Skeletal muscle cell (primary cell): ENCODE results near the gene RHEBL1.
"Not testable (repeated sequence)": the region's sequence is repeated elsewhere in the genome, so short reads cannot be mapped to it uniquely, and the experiment has no call there.

Experiments used
- DNase-seq: peaks from one replicate; pipeline ENCODE4 v3.0.0-alpha.2; 2010; ENCODE audit warnings: low read depth
- H3K4me3 ChIP-seq: 2 replicates; pipeline ENCODE4 v1.5.1; 2011; ENCODE audit warnings: low read depth, mild to moderate bottlenecking, control low read depth, low read length, moderate library complexity

The RHEBL1 gene

DNA sequence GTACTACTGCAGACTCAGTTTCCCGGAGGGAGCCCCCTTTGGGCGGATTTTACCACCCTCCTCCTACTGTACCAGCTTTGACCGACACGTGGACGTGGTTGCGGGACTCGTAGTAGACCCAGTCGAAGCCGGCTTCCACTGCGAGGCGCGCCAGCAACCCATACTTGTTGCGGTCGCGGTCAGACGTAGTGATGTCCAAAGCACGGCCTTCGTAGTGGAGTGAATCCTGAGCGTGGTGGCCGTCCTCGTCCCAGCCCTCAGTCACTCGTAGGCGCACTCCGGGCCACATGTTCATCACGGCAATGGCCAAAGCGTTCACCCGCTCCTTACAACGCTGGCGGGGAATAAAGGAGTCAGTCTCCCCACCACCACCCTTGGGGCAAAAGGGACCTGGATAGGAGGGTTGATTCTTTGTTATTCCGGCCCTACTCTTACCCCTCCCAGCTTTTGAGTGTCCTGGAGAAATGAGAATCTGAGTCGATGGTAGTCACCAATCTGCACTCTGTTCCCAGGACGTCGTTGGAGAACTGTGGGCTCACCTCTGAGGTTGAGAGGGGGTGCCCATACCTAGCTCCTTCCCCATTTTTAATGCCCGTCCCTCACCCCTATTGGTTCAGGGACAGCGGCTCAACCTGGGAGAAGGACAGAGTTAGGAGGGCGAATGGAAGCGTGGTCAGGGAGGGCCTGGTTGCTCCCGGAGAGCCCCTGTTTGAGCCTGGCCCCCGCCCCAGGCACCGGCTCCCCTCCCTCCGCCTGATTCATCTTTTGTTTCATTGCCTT, 21.5 kb upstream of the RHEBL1 start:
- H3K4me3 ChIP-seq = peak overlapping the region; percentile 36
- no peak for DNase-seq

DNA sequence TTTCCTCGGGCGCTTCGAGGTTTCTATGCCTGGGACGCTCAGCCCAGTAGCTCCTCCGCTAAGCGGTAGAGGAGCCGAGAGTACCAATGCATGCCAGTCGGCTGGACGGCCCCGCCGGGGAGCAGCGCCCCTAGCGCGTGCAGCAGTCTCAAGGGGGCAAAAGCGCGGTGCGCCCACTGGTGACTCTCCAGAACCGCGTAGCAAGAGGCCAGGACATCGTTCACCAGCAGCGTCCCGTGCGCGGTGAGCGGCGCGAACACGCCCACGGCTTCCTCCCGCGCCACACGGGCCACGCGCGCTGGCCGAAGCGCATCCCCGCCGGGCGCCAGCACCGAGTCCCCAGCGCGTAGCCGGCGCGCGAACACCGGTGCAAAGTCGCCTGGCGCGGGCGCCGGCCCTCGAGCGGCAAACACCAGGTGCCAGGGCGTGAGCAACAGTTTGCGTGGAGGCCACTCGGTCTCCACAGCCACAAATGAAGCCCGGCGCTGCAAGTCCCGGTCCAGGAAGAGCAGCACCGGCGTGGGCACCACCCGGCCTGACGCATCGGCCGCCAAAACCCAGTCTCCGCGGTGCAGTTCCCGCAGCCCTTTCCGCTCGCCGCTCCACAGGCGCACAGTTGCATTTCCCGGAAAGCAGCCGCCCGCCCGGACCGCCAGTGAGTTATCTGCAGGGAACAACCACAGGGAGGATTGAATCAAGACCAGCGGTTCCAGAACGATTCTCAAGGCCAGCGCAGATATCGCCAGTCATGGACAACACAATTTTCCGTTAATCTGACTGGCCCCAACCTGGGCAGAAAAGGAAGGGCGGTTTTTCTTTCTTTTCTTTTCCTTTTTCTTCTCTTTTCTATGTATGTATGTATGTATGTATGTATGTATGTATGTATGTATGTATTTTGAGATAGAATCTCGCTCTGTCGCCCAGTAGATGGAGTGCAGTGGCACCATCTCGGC, 20.3 kb upstream of the RHEBL1 start:
- no peak for DNase-seq
- H3K4me3 ChIP-seq = peak overlapping the region; percentile 42

DNA sequence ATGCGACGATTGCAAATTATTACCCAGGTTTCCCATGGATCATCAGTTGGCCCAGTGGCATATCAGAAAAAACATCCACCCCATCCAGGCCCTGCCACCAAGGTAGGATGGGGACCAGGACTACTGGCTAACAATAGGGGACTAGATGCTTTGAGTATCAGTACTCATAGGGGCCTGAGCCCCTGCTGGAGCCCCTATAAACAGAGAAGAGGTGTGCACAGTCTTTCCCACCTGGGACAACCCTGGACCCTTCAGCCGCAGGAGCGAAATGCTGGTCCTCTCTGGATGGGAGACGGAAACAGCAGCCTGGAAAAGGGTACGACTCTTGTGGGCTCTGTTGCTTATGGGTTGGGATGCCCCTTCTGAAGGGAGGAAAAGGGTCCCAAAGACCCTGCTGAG, 19.2 kb upstream of the RHEBL1 start:
- DNase-seq = no peak
- no peak overlapping the region for H3K4me3 ChIP-seq

DNA sequence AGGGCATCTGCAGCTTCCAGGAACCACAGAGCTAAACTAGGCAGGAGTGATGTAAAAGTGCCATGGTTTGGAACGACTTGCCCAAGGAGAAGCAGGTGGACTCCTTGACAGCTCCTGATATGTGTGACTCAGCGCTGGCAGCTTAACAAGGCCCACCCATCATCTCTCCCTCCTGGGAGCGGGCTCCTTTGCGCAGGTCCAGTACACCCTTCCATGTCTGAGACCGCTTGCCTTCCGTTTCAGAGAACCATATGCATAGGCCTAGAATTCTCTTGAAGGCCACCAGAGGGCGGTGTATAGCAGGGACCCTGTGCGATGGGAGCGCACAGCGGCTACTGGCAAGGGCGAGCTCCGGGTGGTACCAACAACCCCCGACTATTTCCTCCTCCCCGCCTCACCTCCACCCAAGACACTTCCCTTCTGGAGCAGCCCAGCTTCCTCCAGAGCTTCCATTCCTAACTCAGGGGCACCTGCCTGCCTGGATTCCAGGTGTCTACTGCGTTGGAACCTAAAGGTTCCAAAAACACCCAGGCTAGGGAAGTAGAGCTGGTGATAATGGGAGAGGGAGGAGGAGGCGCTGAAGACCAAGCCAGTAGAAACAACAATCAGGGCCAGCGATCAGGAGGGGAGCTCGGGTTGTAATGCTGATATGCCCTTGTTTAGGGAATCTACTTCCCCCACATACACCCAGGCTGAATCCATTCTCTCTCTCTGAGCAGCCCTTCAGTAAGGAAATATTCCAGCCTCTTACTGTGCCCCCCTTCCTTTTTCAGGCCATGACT, 18.6 kb upstream of the RHEBL1 start:
- no peak overlapping the region for H3K4me3 ChIP-seq
- DNase-seq = peak; percentile 72

DNA sequence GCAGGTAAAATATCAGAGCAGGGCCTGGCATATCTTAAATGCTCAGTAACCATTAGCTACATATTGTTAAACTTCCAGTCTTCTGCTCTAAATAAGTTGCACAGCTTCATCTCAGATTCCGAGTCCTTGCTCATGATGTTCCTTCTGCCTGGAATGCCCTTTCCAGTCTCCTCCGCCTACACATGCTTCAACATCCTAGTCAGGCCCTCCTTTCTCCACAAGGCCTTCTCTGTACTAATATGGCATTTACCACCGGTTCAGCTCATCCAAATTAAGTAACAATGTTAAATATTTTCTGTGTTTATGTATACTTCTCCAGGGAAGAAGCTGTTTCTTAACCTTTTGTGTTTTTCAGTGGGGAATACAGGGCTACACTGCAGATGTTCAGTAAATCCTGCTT, 16.3 kb upstream of the RHEBL1 start:
- no peak for DNase-seq
- no peak overlapping the region for H3K4me3 ChIP-seq

DNA sequence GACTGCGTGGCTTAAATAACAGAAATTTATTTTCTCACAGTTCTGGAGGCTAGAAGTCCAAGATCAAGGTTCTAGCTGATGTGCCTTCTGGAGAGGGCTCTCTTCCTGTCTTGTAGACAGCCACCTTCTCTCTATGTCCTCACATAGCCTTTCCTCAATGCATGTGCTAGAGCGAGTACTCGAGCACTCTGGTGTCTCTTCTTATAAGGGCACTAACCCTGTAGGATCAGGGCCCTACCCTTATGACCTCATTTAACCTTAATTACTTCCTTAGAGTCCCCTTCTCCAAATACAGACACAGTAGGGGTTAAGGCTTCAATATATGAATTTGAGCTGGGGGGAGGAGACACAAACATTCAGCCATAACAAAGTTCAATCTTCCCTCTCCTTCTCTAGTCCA, 14.7 kb upstream of the RHEBL1 start:
- H3K4me3 ChIP-seq = no peak overlapping the region
- DNase-seq = no peak

DNA sequence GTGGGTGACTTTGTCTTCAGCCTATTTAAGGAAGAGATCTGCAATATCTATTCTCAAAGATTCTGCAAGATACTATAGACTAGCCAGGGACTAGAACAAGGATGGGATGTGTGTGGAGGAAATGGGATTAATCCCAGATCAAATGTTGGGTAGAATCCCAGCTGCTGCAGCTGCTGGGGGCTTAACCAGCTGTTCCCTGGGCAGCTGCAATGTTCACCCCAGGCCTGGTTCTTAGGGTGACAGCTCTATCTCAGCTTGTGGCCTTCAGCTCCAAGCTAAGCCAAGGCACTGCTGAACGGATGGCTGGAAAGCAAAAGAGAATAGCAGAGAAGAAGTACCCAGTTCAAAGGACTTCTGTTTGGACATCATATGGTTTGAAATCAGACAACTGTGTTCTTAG, 10.0 kb upstream of the RHEBL1 start:
- no peak overlapping the region for H3K4me3 ChIP-seq
- peak; percentile 41 for DNase-seq

DNA sequence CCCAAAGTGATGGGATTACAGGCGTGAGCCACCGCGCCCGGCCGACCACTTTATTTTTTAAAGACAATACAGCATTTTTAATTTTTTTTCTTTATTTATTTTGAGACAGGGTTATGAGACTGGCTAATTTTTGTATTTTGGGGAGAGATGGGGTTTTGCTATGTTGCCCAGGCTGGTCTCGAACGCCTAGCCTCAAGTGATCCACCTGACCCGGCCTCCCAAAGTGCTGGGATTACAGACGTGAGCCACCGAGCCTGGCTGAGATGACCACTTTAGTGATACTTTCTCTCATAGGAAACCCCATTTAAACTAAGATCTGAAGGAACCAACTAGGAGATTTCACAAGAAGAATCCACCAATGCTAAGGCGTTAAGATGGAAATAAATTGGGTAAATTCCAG, 1.2 kb upstream of the RHEBL1 start:
- DNase-seq = no peak
- H3K4me3 ChIP-seq = no peak overlapping the region

DNA sequence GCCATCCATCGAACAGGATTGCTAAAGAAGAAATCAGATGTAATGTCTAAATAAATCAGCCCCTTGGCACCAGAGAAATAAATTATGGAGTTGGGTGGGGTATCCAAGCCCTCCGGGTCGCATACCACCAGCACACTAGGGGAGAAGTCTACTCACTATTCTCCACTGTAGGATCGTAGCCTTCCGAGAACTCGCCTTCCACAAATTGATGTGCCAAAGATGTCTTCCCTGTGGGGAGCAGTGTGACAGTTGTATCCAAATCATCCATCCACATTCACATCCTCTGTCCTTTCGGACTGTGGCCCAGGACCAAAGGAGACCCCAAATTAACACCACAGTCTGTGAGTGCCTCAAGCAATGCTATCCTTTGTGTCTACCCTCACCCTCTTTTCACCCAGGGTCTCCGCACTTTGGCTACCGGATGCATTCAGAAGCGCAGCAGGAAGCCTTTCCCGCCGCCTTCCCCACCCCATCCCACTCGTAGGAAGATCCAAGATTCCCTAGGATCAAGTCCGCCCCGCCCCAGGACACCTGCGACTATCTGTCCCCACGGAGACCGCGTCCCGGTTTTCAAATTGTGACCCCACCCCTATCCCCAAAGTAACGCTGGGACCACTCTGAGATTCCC, 786 bp downstream of the RHEBL1 start:
- DNase-seq = no peak

DNA sequence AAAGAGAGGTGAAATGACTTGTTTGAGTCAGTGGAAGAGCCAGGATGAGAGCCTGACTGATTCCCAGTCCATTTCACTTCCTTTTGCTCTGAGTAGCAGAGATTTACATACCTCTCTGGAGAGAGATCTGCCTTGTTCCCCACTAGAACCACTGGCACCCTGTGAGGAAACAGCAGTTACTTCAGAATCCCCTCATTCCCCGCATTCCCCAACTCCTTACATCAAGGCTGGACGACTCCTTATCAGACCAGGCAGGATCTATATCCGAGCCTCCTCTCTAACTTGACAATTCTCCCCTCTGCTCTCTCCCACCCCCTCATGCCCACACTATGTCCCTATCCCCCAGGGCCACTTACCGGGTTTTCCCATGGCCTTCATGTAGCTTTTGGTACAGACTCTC, 3.7 kb downstream of the RHEBL1 start:
- no peak overlapping the region for H3K4me3 ChIP-seq
- no peak for DNase-seq

More for the DNA sequence above, 786 bp downstream of the RHEBL1 start:
- H3K4me3 ChIP-seq = peak overlapping the region; percentile 86

DNA sequence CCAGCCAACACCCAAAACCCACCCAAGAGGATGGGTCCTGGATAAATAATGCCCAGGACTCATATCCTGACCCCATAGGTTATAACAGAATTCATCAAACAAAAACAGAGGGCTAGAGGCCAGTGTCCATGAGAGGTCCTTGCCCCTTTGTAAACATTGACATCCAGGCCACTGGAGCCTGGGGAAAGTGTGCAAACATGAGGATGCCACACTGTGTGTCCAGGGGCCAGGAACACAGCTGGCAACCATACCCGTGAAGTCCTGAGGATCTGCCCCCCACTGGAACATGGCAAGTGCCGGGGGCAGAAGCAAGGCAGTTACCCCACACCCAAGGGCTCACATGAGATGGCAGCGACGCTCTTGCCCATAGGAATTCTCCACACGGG, 5.0 kb downstream of the RHEBL1 start:
- no peak overlapping the region for H3K4me3 ChIP-seq
- DNase-seq = no peak

DNA sequence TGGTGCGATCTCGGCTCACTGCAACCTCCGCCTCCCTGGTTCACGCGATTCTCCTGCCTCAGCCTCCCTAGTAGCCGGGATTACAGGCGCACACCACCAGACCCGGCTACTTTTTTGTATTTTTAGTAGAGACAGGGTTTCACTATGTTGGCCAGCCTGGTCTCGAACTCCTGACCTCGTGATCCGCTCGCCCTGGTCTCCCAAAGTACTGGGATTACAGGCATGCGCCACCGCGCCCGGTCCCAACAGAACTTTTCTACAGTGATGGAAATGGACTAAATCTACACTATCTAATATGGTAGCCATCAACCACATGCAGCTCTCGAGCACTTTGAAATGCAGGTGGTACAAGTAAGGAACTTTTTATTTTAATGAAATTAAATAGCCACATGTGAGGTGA, 7.9 kb downstream of the RHEBL1 start:
- H3K4me3 ChIP-seq, DNase-seq: not testable (repeated sequence)

DNA sequence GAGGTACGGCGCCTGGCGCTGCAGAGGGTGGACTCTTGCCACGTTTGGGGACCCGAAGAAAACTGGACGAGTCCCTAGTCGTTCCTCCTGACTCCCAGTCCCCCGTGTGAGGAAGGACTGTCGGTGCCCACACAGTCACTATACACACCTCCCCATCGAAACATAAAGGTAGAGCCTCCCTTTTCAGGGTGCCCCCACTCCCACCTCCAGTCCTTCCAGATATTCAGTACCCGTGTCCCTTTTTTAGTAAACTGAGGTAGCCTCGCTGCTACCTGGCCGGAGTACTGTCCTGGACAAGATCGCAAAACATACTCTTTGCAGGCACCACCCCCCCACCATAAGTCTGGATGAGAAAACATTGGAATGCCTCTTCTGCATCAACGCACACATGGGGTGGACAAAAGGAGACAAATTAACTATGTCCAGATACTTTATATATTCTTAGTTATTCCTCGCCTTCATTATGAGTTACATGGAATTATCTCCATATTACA, 8.6 kb downstream of the RHEBL1 start:
- H3K4me3 ChIP-seq = peak overlapping the region; percentile 95
- no peak for DNase-seq

DNA sequence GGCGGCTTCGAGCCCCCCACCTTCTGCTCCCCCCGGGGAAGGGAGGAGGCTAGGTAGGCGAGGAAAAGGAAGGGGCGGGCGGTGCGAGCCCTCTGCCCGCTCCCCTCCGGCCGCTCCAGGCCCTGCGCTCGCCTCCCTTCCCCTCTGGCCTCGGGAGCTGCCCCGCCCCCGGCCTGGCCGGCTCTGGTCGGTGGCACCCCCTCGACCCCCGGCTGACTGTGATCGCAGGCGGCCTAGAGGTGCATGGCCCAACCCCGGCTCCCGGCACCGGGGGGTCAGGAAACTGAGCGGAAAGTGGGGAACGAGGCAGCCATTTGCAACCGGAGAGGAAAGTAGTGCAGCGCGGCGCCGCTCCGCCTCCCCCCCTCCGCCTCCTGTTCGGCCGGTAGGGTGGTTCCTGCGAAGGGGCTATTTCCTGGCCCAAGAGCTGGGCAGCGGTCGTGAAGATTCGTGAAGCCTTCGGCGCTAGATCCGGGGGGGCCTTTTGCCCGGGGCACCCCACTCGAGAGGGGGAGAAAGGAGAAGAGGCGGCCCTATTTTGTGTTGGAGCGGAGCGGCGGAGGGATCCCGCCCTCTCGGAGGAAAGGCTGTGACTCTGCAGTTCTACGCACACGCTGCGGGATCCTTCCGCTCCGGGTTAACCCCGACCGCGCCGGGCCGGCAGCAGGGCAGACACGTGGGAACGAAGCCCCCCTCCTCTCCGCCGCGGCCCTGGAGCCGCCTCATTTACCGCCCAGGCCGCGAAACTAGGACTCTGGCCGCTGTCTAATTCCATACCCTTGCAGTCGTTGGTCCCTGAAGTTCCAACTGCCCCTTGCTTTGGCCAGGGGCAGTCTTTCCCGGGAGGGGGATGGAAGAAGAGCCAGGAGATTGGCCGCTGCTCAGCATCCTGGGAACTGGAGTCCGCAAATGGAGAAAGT, 9.3 kb downstream of the RHEBL1 start, which contains the start of gene KMT2D:
TSS of gene KMT2D (minus strand) at position 558 of the 920 bp plus-strand sequence. CDS start 5,470 bp downstream, outside the sequence.
- peak; percentile 92 for DNase-seq
- peak within 1 kb of the TSS; percentile 95 for H3K4me3 ChIP-seq

DNA sequence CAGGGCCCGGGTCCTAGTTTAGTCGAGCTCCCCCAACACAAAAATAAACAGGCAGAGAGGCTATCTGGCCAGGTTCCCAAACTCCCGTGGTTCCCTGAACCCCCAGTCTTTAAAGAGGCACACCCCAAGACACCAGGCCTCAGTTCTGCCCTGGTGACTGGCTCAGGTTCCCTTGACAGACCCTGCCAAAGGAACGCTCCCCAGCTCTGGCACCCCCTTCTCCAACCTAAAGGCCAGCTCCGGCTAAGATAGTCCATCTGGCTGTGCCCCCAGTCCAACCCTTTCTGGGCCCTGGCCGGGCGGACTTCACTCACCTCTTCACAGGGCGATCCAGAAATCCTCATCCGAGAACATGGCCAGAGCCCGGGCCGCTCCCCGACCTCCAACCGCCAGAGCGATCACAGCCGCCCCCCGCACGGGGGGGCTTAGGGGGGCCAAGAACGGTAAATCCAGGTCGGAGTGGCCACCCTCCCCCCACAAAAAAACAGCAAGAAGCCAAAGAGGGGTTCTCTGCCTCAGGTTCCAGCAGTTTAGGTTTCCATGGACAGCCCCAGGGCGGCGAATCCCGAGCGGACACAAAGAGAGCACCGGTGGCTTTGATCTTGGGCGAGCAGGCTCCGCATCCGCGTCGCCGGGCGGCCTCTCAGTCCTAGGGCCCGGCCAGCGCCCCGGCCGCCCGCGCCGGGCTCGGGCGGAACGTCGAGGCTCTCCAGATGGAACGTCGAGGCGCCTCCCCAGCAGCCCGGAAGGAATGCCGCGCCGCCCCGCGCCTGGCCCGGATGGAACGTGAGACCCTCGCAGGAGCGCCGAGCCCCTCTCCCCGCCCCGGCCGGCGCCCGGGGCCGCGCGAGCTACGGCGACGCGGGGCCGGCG, 10.2 kb downstream of the RHEBL1 start:
- H3K4me3 ChIP-seq = peak overlapping the region; percentile 95
- no peak for DNase-seq

DNA sequence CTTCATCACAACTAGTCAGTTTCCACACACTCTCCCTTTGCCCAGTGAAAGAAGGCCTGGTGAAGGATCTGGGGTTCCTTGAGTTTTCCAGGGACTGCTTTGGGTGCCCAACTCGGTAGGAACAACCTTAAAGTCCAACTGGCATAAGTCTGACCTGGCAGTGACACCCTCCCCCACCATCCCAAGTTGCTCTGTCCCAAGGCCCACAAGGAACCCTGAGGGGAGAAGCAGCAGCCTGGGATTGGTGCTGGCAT, 10.8 kb downstream of the RHEBL1 start:
- peak overlapping the region; percentile 95 for H3K4me3 ChIP-seq
- DNase-seq = no peak

DNA sequence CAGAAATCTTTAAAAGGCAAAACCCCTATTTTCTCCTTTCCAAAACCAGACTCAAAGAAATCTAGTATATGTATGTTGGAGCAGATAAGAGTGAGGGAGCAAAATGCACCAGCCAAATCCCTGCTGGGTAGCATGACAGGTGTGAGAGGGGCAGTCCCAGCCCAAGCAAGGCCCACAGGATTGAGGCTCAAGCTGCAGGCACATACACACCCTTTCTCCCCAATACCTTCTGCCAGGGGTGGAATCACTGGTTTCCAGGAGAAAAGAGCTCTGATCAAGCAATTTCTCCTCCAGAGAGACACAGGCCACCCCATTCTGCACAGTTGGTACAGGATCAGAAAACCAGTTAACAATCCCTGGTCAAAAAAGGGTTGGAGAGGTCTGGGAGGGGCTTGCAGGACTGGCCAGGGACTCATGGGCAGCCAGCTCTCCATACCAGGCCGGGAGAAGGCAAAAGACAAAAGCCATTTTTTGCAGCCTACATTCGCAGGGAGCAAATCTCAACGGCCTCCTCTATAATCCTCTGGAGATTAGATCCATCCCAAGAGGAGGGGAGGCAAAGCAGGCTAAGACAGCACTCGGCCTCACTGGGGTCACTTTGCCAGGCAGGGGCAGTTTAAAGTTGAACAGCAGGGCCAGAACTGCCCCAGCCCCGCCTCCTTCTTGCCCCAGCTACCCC, 11.3 kb downstream of the RHEBL1 start:
- no peak for DNase-seq
- H3K4me3 ChIP-seq = peak overlapping the region; percentile 95
